ENCODE data around the gene SLC48A1.
"Not testable (repeated sequence)": the region's sequence is repeated elsewhere in the genome, so short reads cannot be mapped to it uniquely, and the experiment has no call there.

The SLC48A1 gene

GRCh38 chr12:47812797-47813510 lies 39.9 kb downstream of the SLC48A1 start:
- peak overlapping the region in 1 of 2 donors; percentile 36 for H3K4me3 ChIP-seq (ENCODE audit: low read length in 2 of 2)
- H2BK120ac ChIP-seq (ENCODE audit: low read depth, low read length), result no peak overlapping the region
- H3K27me3 ChIP-seq (ENCODE audit: control insufficient read depth in 3 of 3, insufficient read depth in 3 of 3, low read depth in 1 of 3, low read length in 3 of 3), result no peaks in the 10 kb centered on the region
- peak; percentile 75 for DNase-seq (ENCODE audit: low spot score)
- H3K4me2 ChIP-seq (ENCODE audit: insufficient read depth, low read length, poor library complexity, severe bottlenecking), result peak overlapping the region; percentile 38
- H3K18ac ChIP-seq (ENCODE audit: low read length), result peak overlapping the region; percentile 93
- no peaks in the 10 kb centered on the region for H3K9me3 ChIP-seq (replicated peaks in 1 of 2; ENCODE audit: control insufficient read depth in 2 of 2, insufficient read depth in 1 of 2, low read depth in 1 of 2, low read length in 2 of 2)
- no peak overlapping the region for H2BK12ac ChIP-seq (ENCODE audit: low read length)
- H3K36me3 ChIP-seq (replicated peaks in 1 of 2; ENCODE audit: control insufficient read depth in 2 of 2, insufficient read depth in 2 of 2, low read length in 2 of 2), result peaks cover 0 to 29% of the 10 kb centered on the region in 2 donors
- no peak overlapping the region for H3K4ac ChIP-seq (ENCODE audit: low read length)
- peak overlapping the region; percentile 5 for H3K9ac ChIP-seq (ENCODE audit: low read depth, low read length, poor library complexity)
- no peak overlapping the region for H3K23ac ChIP-seq (ENCODE audit: low read depth, low read length, poor library complexity)
- peak overlapping the region; percentile 73 for H2AFZ ChIP-seq (ENCODE audit: low read length)
- no peak overlapping the region for H4K8ac ChIP-seq (ENCODE audit: low read depth, low read length)
- no CpG with 5 or more reads among the region's 37 CpGs for WGBS, 2 donors (ENCODE audit: extremely low coverage in 2 of 2, insufficient read length in 2 of 2, insufficient replicate concordance in 1 of 2)
- no peak overlapping the region for H2BK5ac ChIP-seq (ENCODE audit: low read length)
- H2BK15ac ChIP-seq (ENCODE audit: low read length), result peak overlapping the region; percentile 79
- peaks cover 7% of the 10 kb centered on the region for H3K79me1 ChIP-seq (ENCODE audit: low read depth, low read length)
- peaks cover 53 to 62% of the 10 kb centered on the region in 2 donors for H3K4me1 ChIP-seq (ENCODE audit: control insufficient read depth in 2 of 2, insufficient read depth in 1 of 2, low read depth in 1 of 2, low read length in 2 of 2)
- H2AK5ac ChIP-seq (ENCODE audit: low read depth, low read length), result peak overlapping the region; percentile 54
- H4K91ac ChIP-seq (ENCODE audit: low read depth, low read length, poor library complexity), result peak overlapping the region; percentile 7
- H3K27ac ChIP-seq (replicated peaks; ENCODE audit: low read length), result peak overlapping the region; percentile 90
- no peak overlapping the region for H3K14ac ChIP-seq (ENCODE audit: low read length)

- H3K27ac ChIP-seq (replicated peaks; ENCODE audit: low read length), result peak overlapping the region; percentile 90
- no peak overlapping the region for H3K4ac ChIP-seq (ENCODE audit: low read length)
- H3K9me3 ChIP-seq (replicated peaks in 1 of 2; ENCODE audit: control insufficient read depth in 2 of 2, insufficient read depth in 1 of 2, low read depth in 1 of 2, low read length in 2 of 2), result no peaks in the 10 kb centered on the region
- no CpG with 5 or more reads among the region's 9 CpGs for WGBS, 2 donors (ENCODE audit: extremely low coverage in 2 of 2, insufficient read length in 2 of 2, insufficient replicate concordance in 1 of 2)
- peak overlapping the region; percentile 54 for H2AK5ac ChIP-seq (ENCODE audit: low read depth, low read length)
- peaks cover 0 to 32% of the 10 kb centered on the region in 2 donors for H3K36me3 ChIP-seq (replicated peaks in 1 of 2; ENCODE audit: control insufficient read depth in 2 of 2, insufficient read depth in 2 of 2, low read length in 2 of 2)
- H2BK15ac ChIP-seq (ENCODE audit: low read length), result peak overlapping the region; percentile 79
- peak overlapping the region; percentile 73 for H2AFZ ChIP-seq (ENCODE audit: low read length)
- H3K14ac ChIP-seq (ENCODE audit: low read length), result no peak overlapping the region
- H2BK120ac ChIP-seq (ENCODE audit: low read depth, low read length), result no peak overlapping the region
- H3K18ac ChIP-seq (ENCODE audit: low read length), result peak overlapping the region; percentile 93
- peak; percentile 45 for DNase-seq (ENCODE audit: low spot score)
- peak overlapping the region in 1 of 2 donors; percentile 36 for H3K4me3 ChIP-seq (ENCODE audit: low read length in 2 of 2)
- peak overlapping the region; percentile 7 for H4K91ac ChIP-seq (ENCODE audit: low read depth, low read length, poor library complexity)
- H3K27me3 ChIP-seq (ENCODE audit: control insufficient read depth in 3 of 3, insufficient read depth in 3 of 3, low read depth in 1 of 3, low read length in 3 of 3), result no peaks in the 10 kb centered on the region
- H2BK12ac ChIP-seq (ENCODE audit: low read length), result peak overlapping the region; percentile 2
- peaks cover 52 to 62% of the 10 kb centered on the region in 2 donors for H3K4me1 ChIP-seq (ENCODE audit: control insufficient read depth in 2 of 2, insufficient read depth in 1 of 2, low read depth in 1 of 2, low read length in 2 of 2)
- peaks cover 7% of the 10 kb centered on the region for H3K79me1 ChIP-seq (ENCODE audit: low read depth, low read length)
- H4K8ac ChIP-seq (ENCODE audit: low read depth, low read length), result no peak overlapping the region
- peak overlapping the region; percentile 79 for H2BK5ac ChIP-seq (ENCODE audit: low read length)
- H3K9ac ChIP-seq (ENCODE audit: low read depth, low read length, poor library complexity), result peak overlapping the region; percentile 56
- H3K23ac ChIP-seq (ENCODE audit: low read depth, low read length, poor library complexity), result peak overlapping the region; percentile 1
- peak overlapping the region; percentile 38 for H3K4me2 ChIP-seq (ENCODE audit: insufficient read depth, low read length, poor library complexity, severe bottlenecking)
Observed at GRCh38 chr12:47813511-47814196, 40.6 kb downstream of the SLC48A1 start.

- Histone ChIP-seq H3K4me2 (ENCODE audit: insufficient read depth, low read length, poor library complexity, severe bottlenecking) (no peak overlapping the region), H3K9ac (ENCODE audit: low read depth, low read length, poor library complexity) (no peak overlapping the region), H2AK5ac (ENCODE audit: low read depth, low read length) (peak overlapping the region; percentile 54), H3K79me1 (ENCODE audit: low read depth, low read length) (peaks cover 2% of the 10 kb centered on the region), H3K14ac (ENCODE audit: low read length) (no peak overlapping the region), H2BK15ac (ENCODE audit: low read length) (peak overlapping the region; percentile 79), H3K9me3 (replicated peaks in 1 of 2; ENCODE audit: control insufficient read depth in 2 of 2, insufficient read depth in 1 of 2, low read depth in 1 of 2, low read length in 2 of 2) (no peaks in the 10 kb centered on the region), H2BK120ac (ENCODE audit: low read depth, low read length) (no peak overlapping the region), H3K27me3 (ENCODE audit: control insufficient read depth in 3 of 3, insufficient read depth in 3 of 3, low read depth in 1 of 3, low read length in 3 of 3) (no peaks in the 10 kb centered on the region), H2BK5ac (ENCODE audit: low read length) (peak overlapping the region; percentile 79), H4K91ac (ENCODE audit: low read depth, low read length, poor library complexity) (no peak overlapping the region), H3K23ac (ENCODE audit: low read depth, low read length, poor library complexity) (no peak overlapping the region), H3K18ac (ENCODE audit: low read length) (peak overlapping the region; percentile 34), H3K27ac (replicated peaks; ENCODE audit: low read length) (no peak overlapping the region), H2AFZ (ENCODE audit: low read length) (no peak overlapping the region), H3K4me1 (ENCODE audit: control insufficient read depth in 2 of 2, insufficient read depth in 1 of 2, low read depth in 1 of 2, low read length in 2 of 2) (peaks cover 50 to 58% of the 10 kb centered on the region in 2 donors), H4K8ac (ENCODE audit: low read depth, low read length) (no peak overlapping the region), H3K4me3 (ENCODE audit: low read length in 2 of 2) (no peak overlapping the region), H2BK12ac (ENCODE audit: low read length) (no peak overlapping the region), H3K36me3 (replicated peaks in 1 of 2; ENCODE audit: control insufficient read depth in 2 of 2, insufficient read depth in 2 of 2, low read length in 2 of 2) (peaks cover 0 to 32% of the 10 kb centered on the region in 2 donors), H3K4ac (ENCODE audit: low read length) (no peak overlapping the region)
- no peak for DNase-seq (ENCODE audit: low spot score)
- no CpG with 5 or more reads among the region's 3 CpGs for WGBS, 2 donors (ENCODE audit: extremely low coverage in 2 of 2, insufficient read length in 2 of 2, insufficient replicate concordance in 1 of 2)
Observed at GRCh38 chr12:47814539-47815170, 41.6 kb downstream of the SLC48A1 start.

DNA sequence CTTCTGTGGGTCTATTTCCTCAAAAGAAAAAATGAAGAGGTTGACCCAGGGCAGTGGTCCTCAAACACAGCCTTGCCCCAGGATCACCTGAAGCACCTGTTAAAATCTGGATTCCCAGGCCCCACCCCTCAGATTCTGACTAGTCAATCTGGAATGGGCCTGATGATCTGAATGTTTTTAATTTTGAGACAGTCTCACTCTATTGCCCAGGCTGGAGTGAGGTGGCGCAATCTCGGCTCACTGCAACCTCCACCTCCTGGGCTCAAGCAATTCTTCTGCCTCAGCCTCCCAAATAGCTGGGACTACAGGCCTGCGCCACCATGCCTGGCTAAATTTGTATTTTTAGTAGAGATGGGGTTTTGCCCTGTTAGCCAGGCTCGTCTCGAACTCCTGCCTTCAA lies 42.4 kb downstream of the SLC48A1 start:
- H3K4ac ChIP-seq (ENCODE audit: low read length); H3K9ac ChIP-seq (ENCODE audit: low read depth, low read length, poor library complexity); H3K9me3 ChIP-seq (replicated peaks in 1 of 2; ENCODE audit: control insufficient read depth in 2 of 2, insufficient read depth in 1 of 2, low read depth in 1 of 2, low read length in 2 of 2); H3K4me2 ChIP-seq (ENCODE audit: insufficient read depth, low read length, poor library complexity, severe bottlenecking); H4K8ac ChIP-seq (ENCODE audit: low read depth, low read length); H4K91ac ChIP-seq (ENCODE audit: low read depth, low read length, poor library complexity); H3K79me1 ChIP-seq (ENCODE audit: low read depth, low read length); H2BK5ac ChIP-seq (ENCODE audit: low read length); H3K23ac ChIP-seq (ENCODE audit: low read depth, low read length, poor library complexity); H3K18ac ChIP-seq (ENCODE audit: low read length); H3K4me3 ChIP-seq (ENCODE audit: low read length in 2 of 2); H3K27me3 ChIP-seq (ENCODE audit: control insufficient read depth in 3 of 3, insufficient read depth in 3 of 3, low read depth in 1 of 3, low read length in 3 of 3); H2BK12ac ChIP-seq (ENCODE audit: low read length); H3K14ac ChIP-seq (ENCODE audit: low read length); H2AFZ ChIP-seq (ENCODE audit: low read length); DNase-seq (ENCODE audit: low spot score); H3K27ac ChIP-seq (replicated peaks; ENCODE audit: low read length); H2AK5ac ChIP-seq (ENCODE audit: low read depth, low read length); H2BK120ac ChIP-seq (ENCODE audit: low read depth, low read length); H2BK15ac ChIP-seq (ENCODE audit: low read length): not testable (repeated sequence)
- peaks cover 51 to 53% of the 10 kb centered on the region in 2 donors for H3K4me1 ChIP-seq (ENCODE audit: control insufficient read depth in 2 of 2, insufficient read depth in 1 of 2, low read depth in 1 of 2, low read length in 2 of 2)
- H3K36me3 ChIP-seq (replicated peaks in 1 of 2; ENCODE audit: control insufficient read depth in 2 of 2, insufficient read depth in 2 of 2, low read length in 2 of 2), result peaks cover 0 to 32% of the 10 kb centered on the region in 2 donors
- no CpG with 5 or more reads among the region's 5 CpGs for WGBS, 2 donors (ENCODE audit: extremely low coverage in 2 of 2, insufficient read length in 2 of 2, insufficient replicate concordance in 1 of 2)

All from neuronal stem cell (in vitro differentiated cells).